Neural progenitor cell (in vitro differentiated cells): Measurements from ENCODE around the gene IGFALS. TPM values are rescaled to one million over a fixed set of nuclear protein-coding genes. Genes with fewer than 3 reads are reported as not detected.

Source experiments
- DNase-seq: peaks from one replicate; pipeline ENCODE4 v3.0.0-alpha.2; 2016; ENCODE audit warnings: low spot score
- H2AFZ ChIP-seq: fragments of 200-600 bp; sonication (generic); replicated peaks from 2 replicates; pipeline ENCODE4 v1.6.1; 2016; ENCODE audit warnings: antibody characterized with exemption
- H3F3A ChIP-seq: fragments of 200-600 bp; sonication (generic); 2 replicates; pipeline ENCODE4 v1.6.1; 2016; ENCODE audit warnings: antibody characterized with exemption, low read depth
- H3K27ac ChIP-seq: fragments of 200-600 bp; sonication (generic); 2 replicates; pipeline ENCODE4 v1.5.1; 2016; ENCODE audit warnings: mild to moderate bottlenecking
- H3K27me3 ChIP-seq: fragments of 200-600 bp; sonication (generic); 2 replicates; pipeline ENCODE4 v1.6.1; 2016; ENCODE audit warnings: mild to moderate bottlenecking, moderate library complexity
- H3K36me3 ChIP-seq: fragments of 200-600 bp; sonication (generic); 2 replicates; pipeline ENCODE4 v1.5.1; 2016
- H3K4me1 ChIP-seq: fragments of 200-600 bp; sonication (generic); 2 replicates; pipeline ENCODE4 v1.6.1; 2016; ENCODE audit warnings: mixed run types
- H3K4me2 ChIP-seq: fragments of 200-600 bp; sonication (generic); 2 replicates; pipeline ENCODE4 v1.6.1; 2016
- H3K4me3 ChIP-seq: fragments of 200-600 bp; sonication (generic); 2 replicates; pipeline ENCODE4 v1.5.1; 2016
- H3K79me2 ChIP-seq: fragments of 200-600 bp; sonication (generic); 2 replicates; pipeline ENCODE4 v1.6.1; 2016; ENCODE audit warnings: low read depth
- H3K9ac ChIP-seq: fragments of 200-600 bp; sonication (generic); 2 replicates; pipeline ENCODE4 v1.6.1; 2016
- H3K9me3 ChIP-seq: fragments of 200-600 bp; sonication (generic); 2 replicates; pipeline ENCODE4 v1.5.1; 2016; ENCODE audit warnings: low read depth
- H4K20me1 ChIP-seq: fragments of 200-600 bp; sonication (generic); 2 replicates; pipeline ENCODE4 v1.6.1; 2016; ENCODE audit warnings: low read depth
- H3K27ac Mint-ChIP-seq: 3 replicates; pipeline ENCODE4 v1.8.0; 2021; ENCODE audit warnings: mixed read lengths
- H3K27me3 Mint-ChIP-seq: 2 replicates; pipeline ENCODE4 v1.8.0; 2022; ENCODE audit warnings: low read depth, mild to moderate bottlenecking, inconsistent platforms, moderate library complexity, mixed read lengths; ENCODE audit not compliant: insufficient read depth
- H3K36me3 Mint-ChIP-seq: 3 replicates; pipeline ENCODE4 v1.8.0; 2021; ENCODE audit warnings: mixed read lengths
- H3K4me1 Mint-ChIP-seq: 3 replicates; pipeline ENCODE4 v1.8.0; 2021; ENCODE audit warnings: mixed read lengths
- H3K4me3 Mint-ChIP-seq: 3 replicates; pipeline ENCODE4 v1.8.0; 2021; ENCODE audit warnings: mild to moderate bottlenecking, moderate library complexity, mixed read lengths
- H3K9me3 Mint-ChIP-seq: 3 replicates; pipeline ENCODE4 v1.8.0; 2020; ENCODE audit warnings: mixed read lengths
- CTCF ChIP-seq: fragments of 200-600 bp; sonication (generic); IDR thresholded peaks from 2 replicates; pipeline ENCODE4 v1.5.1; 2017; ENCODE audit warnings: antibody characterized with exemption, mild to moderate bottlenecking
- EZH2 ChIP-seq: fragments of 200-600 bp; sonication (generic); IDR thresholded peaks from 2 replicates; pipeline ENCODE4 v1.6.1; 2017; ENCODE audit warnings: antibody characterized with exemption, mild to moderate bottlenecking, moderate library complexity
- EZH2phosphoT487 ChIP-seq: fragments of 200-600 bp; sonication (generic); IDR thresholded peaks from 2 replicates; pipeline ENCODE4 v1.6.1; 2017; ENCODE audit warnings: antibody characterized with exemption
- total RNA-seq: library from RNA; depleted of rRNA; stranded (reverse); fragments of >200 nt; gene quantifications from 2 replicates; pipeline ENCODE4 v1.2.3, GENCODE V29; 2015; ENCODE audit warnings: low replicate concordance

Gene IGFALS
- total RNA-seq, 1 donor from 2014 or later: not detected

DNA sequence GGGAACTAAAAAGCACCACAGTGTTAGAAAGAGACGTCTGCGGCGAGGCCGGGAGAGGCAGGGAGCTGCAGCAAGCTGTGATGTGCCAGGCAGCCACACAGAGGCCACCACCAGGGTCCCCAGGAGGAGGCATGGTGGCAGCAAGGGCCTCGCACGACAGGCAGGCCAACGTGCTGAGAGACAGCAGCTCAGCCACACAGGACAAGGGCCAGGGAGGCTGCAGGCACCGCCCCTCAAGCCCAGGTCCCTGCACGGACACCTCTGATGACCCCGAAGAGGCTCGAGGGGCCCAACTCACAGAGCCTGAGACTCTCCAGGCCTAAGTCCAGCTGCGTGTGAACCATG, 27.4 kb upstream of the IGFALS start:
- H3K27ac ChIP-seq: no peak overlapping the region
- no peak for DNase-seq
- H2AFZ ChIP-seq: no peak overlapping the region
- peaks cover 3% of the 10 kb centered on the region for H3K4me1 ChIP-seq
- H3K36me3 ChIP-seq: no peaks in the 10 kb centered on the region
- H3K27me3 ChIP-seq: no peaks in the 10 kb centered on the region
- H3K79me2 ChIP-seq: peaks cover 9% of the 10 kb centered on the region
- H4K20me1 ChIP-seq: peaks cover 24% of the 10 kb centered on the region
- H3K27ac Mint-ChIP-seq: no peak overlapping the region
- TF ChIP-seq EZH2phosphoT487 (no peak), CTCF (no peak), EZH2 (no peak)
- peaks cover 10% of the 10 kb centered on the region for H3F3A ChIP-seq
- H3K9me3 ChIP-seq: no peaks in the 10 kb centered on the region
- H3K36me3 Mint-ChIP-seq: no peaks in the 10 kb centered on the region
- H3K4me3 ChIP-seq: no peak overlapping the region
- no peak overlapping the region for H3K4me2 ChIP-seq
- peaks cover 8% of the 10 kb centered on the region for H3K4me1 Mint-ChIP-seq
- no peak overlapping the region for H3K4me3 Mint-ChIP-seq
- no peaks in the 10 kb centered on the region for H3K9me3 Mint-ChIP-seq
- H3K27me3 Mint-ChIP-seq: no peaks in the 10 kb centered on the region
- H3K9ac ChIP-seq: no peak overlapping the region

DNA sequence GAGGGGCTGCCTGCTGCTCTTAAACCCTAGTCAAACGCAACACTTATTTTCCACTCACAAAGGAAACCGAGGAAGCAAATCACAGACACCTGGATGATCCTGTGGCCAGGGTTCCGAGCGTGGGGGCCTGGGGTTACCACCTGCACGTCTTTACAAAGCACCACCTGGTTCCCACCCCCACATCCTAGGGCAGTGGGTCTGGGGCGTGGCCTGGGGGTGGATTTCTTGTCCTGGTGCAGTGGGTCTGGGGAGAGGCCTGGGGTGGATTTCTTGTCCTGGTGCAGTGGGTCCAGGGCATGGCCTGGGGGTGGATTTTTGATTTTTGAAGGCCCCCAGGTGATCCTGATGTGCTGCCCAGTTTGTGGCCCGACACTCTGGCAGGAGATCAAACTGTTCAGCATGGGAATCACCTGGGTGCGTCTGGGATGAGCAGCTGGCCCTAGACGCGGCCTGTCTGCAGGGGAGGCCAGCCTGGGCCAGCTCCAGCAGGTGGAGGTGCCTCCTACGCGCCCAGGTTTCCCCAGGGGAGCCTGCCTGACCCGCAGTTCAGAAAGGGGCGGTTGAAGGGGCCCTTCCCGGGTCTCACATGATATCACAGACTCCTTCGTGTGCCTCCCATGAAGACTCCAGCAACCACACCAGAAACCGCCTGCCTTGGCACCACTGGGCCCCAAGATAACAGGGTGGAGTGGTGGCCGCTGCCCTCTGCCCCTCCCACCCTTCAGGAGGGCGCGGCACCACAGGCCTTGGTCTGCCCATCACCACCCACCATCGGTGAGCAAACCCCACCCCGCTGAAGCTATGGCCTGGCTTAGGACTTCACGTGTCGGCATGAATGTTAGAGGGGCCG, 26.8 kb upstream of the IGFALS start:
- Histone ChIP-seq H3K27me3 (no peaks in the 10 kb centered on the region), H3K36me3 (no peaks in the 10 kb centered on the region), H3K4me3 (no peak overlapping the region), H3K4me2 (no peak overlapping the region), H3K9me3 (no peaks in the 10 kb centered on the region), H3K27ac (no peak overlapping the region), H3K4me1 (no peaks in the 10 kb centered on the region), H2AFZ (no peak overlapping the region), H3F3A (peaks cover 6% of the 10 kb centered on the region), H4K20me1 (peaks cover 18% of the 10 kb centered on the region), H3K79me2 (peaks cover 3% of the 10 kb centered on the region), H3K9ac (no peak overlapping the region)
- H3K27me3 Mint-ChIP-seq: no peaks in the 10 kb centered on the region
- H3K27ac Mint-ChIP-seq: no peak overlapping the region
- peaks cover 3% of the 10 kb centered on the region for H3K4me1 Mint-ChIP-seq
- no peak overlapping the region for H3K4me3 Mint-ChIP-seq
- DNase-seq: no peak
- no peaks in the 10 kb centered on the region for H3K9me3 Mint-ChIP-seq
- no peak for TF ChIP-seq CTCF
- peaks cover 2% of the 10 kb centered on the region for H3K36me3 Mint-ChIP-seq

- H3K27ac ChIP-seq: no peak overlapping the region
- H4K20me1 ChIP-seq: peaks cover 12% of the 10 kb centered on the region
- H3F3A ChIP-seq: peaks cover 6% of the 10 kb centered on the region
- DNase-seq: no peak
- H3K4me1 ChIP-seq: no peaks in the 10 kb centered on the region
- Mint-ChIP-seq H3K27me3 (no peaks in the 10 kb centered on the region), H3K4me3 (peak overlapping the region; percentile 8), H3K27ac (no peak overlapping the region), H3K36me3 (peaks cover 4% of the 10 kb centered on the region), H3K9me3 (no peaks in the 10 kb centered on the region), H3K4me1 (peaks cover 3% of the 10 kb centered on the region)
- H3K79me2 ChIP-seq: no peaks in the 10 kb centered on the region
- H3K9me3 ChIP-seq: no peaks in the 10 kb centered on the region
- no peak overlapping the region for H2AFZ ChIP-seq
- H3K4me2 ChIP-seq: no peak overlapping the region
- no peak for TF ChIP-seq CTCF
- H3K27me3 ChIP-seq: no peaks in the 10 kb centered on the region
- no peak overlapping the region for H3K4me3 ChIP-seq
- no peaks in the 10 kb centered on the region for H3K36me3 ChIP-seq
- H3K9ac ChIP-seq: no peak overlapping the region
These were observed 26.1 kb upstream of the IGFALS start for GRCh38 chr16:1819611-1820010.
